SU-DHL-6 (cell line): Measurements from ENCODE around the gene KLHL29.

Experiments
- H2AFZ ChIP-seq: fragments of 200-600 bp; sonication (generic); 2 replicates; pipeline ENCODE4 v1.6.1; 2014; ENCODE audit warnings: low read depth, mild to moderate bottlenecking, moderate library complexity, mixed read lengths, antibody characterized with exemption, low read length; ENCODE audit not compliant: severe bottlenecking
- H3F3A ChIP-seq: fragments of 200-600 bp; shearing (Covaris generic); 2 replicates; pipeline ENCODE4 v1.6.0; 2016; ENCODE audit warnings: antibody characterized with exemption, mild to moderate bottlenecking; ENCODE audit not compliant: insufficient read depth
- H3K27ac ChIP-seq: fragments of 200-600 bp; sonication (generic); 2 replicates; pipeline ENCODE4 v1.5.1; 2016; ENCODE audit warnings: low read depth, mild to moderate bottlenecking, low read length, moderate library complexity, mixed read lengths
- H3K27me3 ChIP-seq: fragments of 200-600 bp; sonication (generic), shearing (Covaris generic); 2 replicates; pipeline ENCODE4 v1.6.0; 2014; ENCODE audit warnings: mild to moderate bottlenecking, low read length
- H3K36me3 ChIP-seq: fragments of 200-600 bp; sonication (generic); 2 replicates; pipeline ENCODE4 v1.6.1; 2014; ENCODE audit warnings: mild to moderate bottlenecking, low read length, mixed read lengths
- H3K4me2 ChIP-seq: fragments of 300-600, 200-600 bp; shearing (Covaris generic), sonication (generic); 2 replicates; pipeline ENCODE4 v1.6.0; 2014; ENCODE audit warnings: low read length, low read depth, mild to moderate bottlenecking; ENCODE audit not compliant: poor library complexity, severe bottlenecking
- H3K4me3 ChIP-seq: fragments of 200-600 bp; sonication (generic); 2 replicates; pipeline ENCODE4 v1.5.1; 2014; ENCODE audit warnings: antibody characterized with exemption, low read length, mild to moderate bottlenecking, mixed read lengths; ENCODE audit not compliant: insufficient read depth, poor library complexity, severe bottlenecking
- H3K79me2 ChIP-seq: fragments of 200-600 bp; sonication (generic); 2 replicates; pipeline ENCODE4 v1.6.1; 2014; ENCODE audit warnings: mild to moderate bottlenecking, low read length, moderate library complexity; ENCODE audit not compliant: insufficient read depth
- H3K9ac ChIP-seq: fragments of 200-600 bp; sonication (generic); 2 replicates; pipeline ENCODE4 v1.7.0; 2014; ENCODE audit warnings: mild to moderate bottlenecking, low read length
- H3K9me2 ChIP-seq: fragments of 200-600 bp; sonication (generic); replicated peaks from 2 replicates; pipeline ENCODE4 v1.6.1; 2014; ENCODE audit warnings: low read length; ENCODE audit not compliant: insufficient read depth
- H3K9me3 ChIP-seq: fragments of 200-600 bp; sonication (generic); 2 replicates; pipeline ENCODE4 v1.6.1; 2014; ENCODE audit warnings: low read length, mixed read lengths; ENCODE audit not compliant: insufficient read depth
- H4K20me1 ChIP-seq: fragments of 200-600 bp; sonication (generic); 2 replicates; pipeline ENCODE4 v1.6.1; 2014; ENCODE audit warnings: low read depth, mild to moderate bottlenecking, antibody characterized with exemption, low read length, moderate library complexity, mixed read lengths
- CTCF ChIP-seq: fragments of 200-600 bp; sonication (generic); IDR thresholded peaks from one replicate; pipeline ENCODE4 v1.5.1; 2017; ENCODE audit warnings: antibody characterized with exemption, mild to moderate bottlenecking, low read length, moderate library complexity; ENCODE audit not compliant: insufficient read depth, poor library complexity, severe bottlenecking
- EZH2phosphoT487 ChIP-seq: fragments of 200-600 bp; sonication (generic), shearing (Covaris generic); conservative IDR thresholded peaks from 2 replicates; pipeline ENCODE4 v1.6.1; 2018; ENCODE audit warnings: mild to moderate bottlenecking, antibody characterized with exemption, low read length, moderate library complexity, mixed read lengths

The KLHL29 gene

GRCh38 chr2:23518481-23519333 lies 133.7 kb downstream of the KLHL29 start:
- Histone ChIP-seq H3K27me3 (no peaks in the 10 kb centered on the region), H3K9ac (no peak overlapping the region), H4K20me1 (no peaks in the 10 kb centered on the region), H3K4me3 (no peak overlapping the region), H3F3A (no peaks in the 10 kb centered on the region), H3K4me2 (no peak overlapping the region), H3K36me3 (no peaks in the 10 kb centered on the region), H3K79me2 (no peaks in the 10 kb centered on the region), H3K9me2 (no peaks in the 10 kb centered on the region), H3K9me3 (no peaks in the 10 kb centered on the region), H2AFZ (no peak overlapping the region), H3K27ac (no peak overlapping the region)
- TF ChIP-seq CTCF, result no peak

- H3K27ac ChIP-seq, result no peak overlapping the region
- TF ChIP-seq CTCF (no peak), EZH2phosphoT487 (no peak)
- no peaks in the 10 kb centered on the region for H3F3A ChIP-seq
These were observed 134.3 kb downstream of the KLHL29 start for GRCh38 chr2:23519334-23519651.

GRCh38 chr2:23520256-23520655 lies 135.3 kb downstream of the KLHL29 start:
- TF ChIP-seq CTCF (no peak), EZH2phosphoT487 (no peak)
- Histone ChIP-seq H3K9ac (no peak overlapping the region), H3K27ac (no peak overlapping the region), H3K9me3 (no peaks in the 10 kb centered on the region), H3K9me2 (no peaks in the 10 kb centered on the region), H3F3A (no peaks in the 10 kb centered on the region), H3K27me3 (no peaks in the 10 kb centered on the region), H3K4me2 (no peak overlapping the region), H3K36me3 (no peaks in the 10 kb centered on the region), H3K4me3 (no peak overlapping the region), H3K79me2 (no peaks in the 10 kb centered on the region), H4K20me1 (no peaks in the 10 kb centered on the region), H2AFZ (no peak overlapping the region)

More at GRCh38 chr2:23519334-23519651, 134.3 kb downstream of the KLHL29 start:
- no peaks in the 10 kb centered on the region for H3K9me3 ChIP-seq
- H3K9ac ChIP-seq, result no peak overlapping the region
- H3K4me3 ChIP-seq, result no peak overlapping the region
- H3K4me2 ChIP-seq, result no peak overlapping the region
- H3K36me3 ChIP-seq, result no peaks in the 10 kb centered on the region
- H4K20me1 ChIP-seq, result no peaks in the 10 kb centered on the region
- no peaks in the 10 kb centered on the region for H3K9me2 ChIP-seq
- H3K27me3 ChIP-seq, result no peaks in the 10 kb centered on the region
- no peak overlapping the region for H2AFZ ChIP-seq
- H3K79me2 ChIP-seq, result no peaks in the 10 kb centered on the region
